A673 (cell line): ENCODE results near the gene KCNJ9. TPM values are rescaled to one million over a fixed set of nuclear protein-coding genes. Genes with fewer than 3 reads are reported as not detected.

Source experiments
- BruUV-seq: library from RNA; stranded (reverse); fragments of 400-500 nt; replicated peaks from 2 replicates; lab custom pipeline; 2021; lab: Mats Ljungman, UMichigan
- CTCF ChIA-PET: fragments of 300-600 bp; sonication (Branson Sonifier 250); formaldehyde crosslinking; loops from one replicate; lab custom pipeline; 2022; ENCODE audit warnings: antibody characterized with exemption; lab: Charles Lee
- POLR2A ChIA-PET: fragments of 300-600 bp; sonication (Branson Sonifier 250); formaldehyde crosslinking; loops from one replicate; lab custom pipeline; 2022; ENCODE audit warnings: antibody characterized with exemption; ENCODE audit not compliant: low non-redundant PET; lab: Charles Lee
- DNase-seq: peaks from one replicate; pipeline ENCODE4 v3.0.0-alpha.2; 2015; ENCODE audit warnings: low spot score
- H3K27ac ChIP-seq: fragments of 200-600 bp; sonication (generic); 2 replicates; pipeline ENCODE4 v1.5.1; 2016; ENCODE audit warnings: mixed run types, low read depth, mild to moderate bottlenecking, mixed read lengths, antibody characterized with exemption, low read length; ENCODE audit not compliant: poor library complexity, severe bottlenecking
- H3K27me3 ChIP-seq: fragments of 200-600 bp; sonication (generic); replicated peaks from 2 replicates; pipeline ENCODE4 v1.6.1; 2017; ENCODE audit warnings: mixed run types, low read depth, mild to moderate bottlenecking, mixed read lengths, antibody characterized with exemption, low read length; ENCODE audit not compliant: insufficient read depth, poor library complexity
- H3K36me3 ChIP-seq: fragments of 200-600 bp; sonication (generic); 2 replicates; pipeline ENCODE4 v1.6.1; 2016; ENCODE audit warnings: mixed run types, mild to moderate bottlenecking, mixed read lengths, antibody characterized with exemption, low read length; ENCODE audit not compliant: insufficient read depth, poor library complexity, severe bottlenecking
- H3K4me1 ChIP-seq: fragments of 200-600 bp; sonication (generic); 2 replicates; pipeline ENCODE4 v1.6.1; 2017; ENCODE audit warnings: mixed run types, mild to moderate bottlenecking, mixed read lengths, antibody characterized with exemption, low read length; ENCODE audit not compliant: insufficient read depth, poor library complexity, severe bottlenecking
- H3K4me3 ChIP-seq: fragments of 200-600 bp; sonication (generic); 2 replicates; pipeline ENCODE4 v1.5.1; 2016; ENCODE audit warnings: low read depth, mixed run types, mild to moderate bottlenecking, mixed read lengths, low read length; ENCODE audit not compliant: poor library complexity, severe bottlenecking
- H3K9me3 ChIP-seq: fragments of 200-600 bp; sonication (generic); 2 replicates; pipeline ENCODE4 v1.6.1; 2016; ENCODE audit warnings: mixed run types, low read depth, mild to moderate bottlenecking, mixed read lengths, antibody characterized with exemption, low read length; ENCODE audit not compliant: poor library complexity, severe bottlenecking
- CTCF ChIP-seq: fragments of 300-800, 200-600 bp; sonication (generic); conservative IDR thresholded peaks from 2 replicates; pipeline ENCODE4 v1.5.1; 2017; ENCODE audit warnings: low read depth, mild to moderate bottlenecking, antibody characterized with exemption, low read length, moderate library complexity, mixed read lengths
- EZH2 ChIP-seq: fragments of 200-600 bp; sonication (generic); IDR thresholded peaks from 2 replicates; pipeline ENCODE4 v1.6.1; 2017; ENCODE audit warnings: borderline replicate concordance, low read depth, mild to moderate bottlenecking, mixed read lengths, antibody characterized with exemption, low read length; ENCODE audit not compliant: poor library complexity, severe bottlenecking
- intact Hi-C: fragments of 100-400 bp; cut with micrococcal nuclease; formaldehyde crosslinking; loops from one replicate; pipeline ENCODE4 v1.10.0; 2022; ENCODE audit not compliant: unreplicated experiment
- total RNA-seq: library from RNA; stranded (reverse); gene quantifications from 2 replicates; pipeline ENCODE4 v1.2.3, GENCODE V29; 2021

Gene KCNJ9
- total RNA-seq, 1 experiment from 2014 or later: not detected

- H3K27me3 ChIP-seq: peaks cover 11% of the 10 kb centered on the region
- H3K27ac ChIP-seq: no peak within 1 kb of the TSS
- DNase-seq: no peak
- H3K4me3 ChIP-seq: peak within 1 kb of the TSS; percentile 47
- POLR2A ChIA-PET: no interaction called here
- H3K9me3 ChIP-seq: no peaks in the 10 kb centered on the region
- BruUV-seq: no TSS peak
- TF ChIP-seq CTCF (no peak), EZH2 (no peak)
- no peaks in the 10 kb centered on the region for H3K36me3 ChIP-seq
- CTCF ChIA-PET: interaction anchor here (0.8 to 1.0 kb wide), 2 partner anchors 9 to 16 kb away, joined by 3 read pairs; no protein-coding TSS in a partner anchor
- H3K4me1 ChIP-seq: no peaks in the 10 kb centered on the region
- intact Hi-C loops: no loop called here
Observed at GRCh38 chr1:160069460-160070231, 11.7 kb upstream of the KCNJ9 start, which contains the start of gene KCNJ10. Gene KCNJ10 (minus strand): TSS chr1:160070160. CDS start chr1:160042532, 27,628 bp downstream.

GRCh38 chr1:160070243-160071163 is 10.8 kb upstream of the KCNJ9 start:
- no peaks in the 10 kb centered on the region for H3K9me3 ChIP-seq
- H3K27ac ChIP-seq: no peak overlapping the region
- CTCF ChIA-PET: interaction anchor here (0.8 to 1.0 kb wide), 2 partner anchors 8 to 15 kb away, joined by 3 read pairs; no protein-coding TSS in a partner anchor
- intact Hi-C loops: no loop called here
- peak; percentile 86 for DNase-seq
- TF ChIP-seq EZH2 (no peak), CTCF (no peak)
- peaks cover 11% of the 10 kb centered on the region for H3K27me3 ChIP-seq
- H3K4me3 ChIP-seq: peak overlapping the region; percentile 47
- POLR2A ChIA-PET: no interaction called here
- no TSS peak for BruUV-seq
- no peaks in the 10 kb centered on the region for H3K4me1 ChIP-seq
- H3K36me3 ChIP-seq: no peaks in the 10 kb centered on the region

GRCh38 chr1:160071289-160071688 is 10.0 kb upstream of the KCNJ9 start:
- POLR2A ChIA-PET: no interaction called here

More at GRCh38 chr1:160071289-160071688, 10.0 kb upstream of the KCNJ9 start:
- Histone ChIP-seq H3K9me3 (no peaks in the 10 kb centered on the region), H3K27me3 (peaks cover 11% of the 10 kb centered on the region), H3K36me3 (no peaks in the 10 kb centered on the region), H3K4me3 (no peak overlapping the region), H3K4me1 (no peaks in the 10 kb centered on the region), H3K27ac (no peak overlapping the region)
- DNase-seq: no peak
- CTCF ChIA-PET: no interaction called here
- no TSS peak for BruUV-seq
- no peak for TF ChIP-seq CTCF
- no peak for TF ChIP-seq EZH2
- intact Hi-C loops: no loop called here
